ENCODE measurements around the gene GBP6. TPM values are rescaled to one million over a fixed set of nuclear protein-coding genes. Genes with fewer than 3 reads are reported as not detected.

Gene GBP6
- total RNA-seq, 1 donor from 2014 or later, result not detected

GRCh38 chr1:89383185-89383584, 19.3 kb downstream of the GBP6 start:
- Mint-ChIP-seq H3K27me3 (ENCODE audit: unreplicated experiment) (peaks cover 4% of the 10 kb centered on the region), H3K36me3 (ENCODE audit: unreplicated experiment) (no peaks in the 10 kb centered on the region), H3K4me3 (ENCODE audit: unreplicated experiment) (no peak overlapping the region), H3K27ac (ENCODE audit: unreplicated experiment) (no peak overlapping the region), H3K4me1 (ENCODE audit: unreplicated experiment) (no peaks in the 10 kb centered on the region), H3K9me3 (ENCODE audit: unreplicated experiment) (peaks cover 4% of the 10 kb centered on the region)
- DNase-seq (ENCODE audit: extremely low spot score, unreplicated experiment), result no peak
- TF ChIP-seq CTCF (IDR thresholded peaks at IDR 0.05), result no peak

DNA sequence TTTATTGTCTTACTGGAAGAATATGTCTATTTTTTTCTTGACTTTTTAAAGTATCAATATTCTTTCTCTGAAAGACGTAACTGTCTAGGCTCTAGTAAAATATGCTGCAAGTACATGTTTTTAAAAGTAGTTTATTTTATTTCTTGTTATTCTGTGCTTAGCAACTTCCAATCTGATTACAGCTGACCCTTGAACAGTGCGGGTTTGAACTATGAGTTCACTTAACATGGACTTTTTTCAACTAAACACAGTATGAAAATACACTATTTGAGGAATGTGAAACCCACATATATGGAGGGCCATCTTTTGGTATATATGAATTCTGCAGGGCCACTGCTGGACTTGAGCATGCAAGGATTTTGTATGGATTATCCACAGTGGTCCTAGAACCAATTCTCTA, 26.8 kb downstream of the GBP6 start:
- no peak for DNase-seq (ENCODE audit: extremely low spot score, unreplicated experiment)
- Mint-ChIP-seq H3K36me3 (ENCODE audit: unreplicated experiment) (no peaks in the 10 kb centered on the region), H3K9me3 (ENCODE audit: unreplicated experiment) (peaks cover 4% of the 10 kb centered on the region), H3K27me3 (ENCODE audit: unreplicated experiment) (no peaks in the 10 kb centered on the region), H3K27ac (ENCODE audit: unreplicated experiment) (no peak overlapping the region), H3K4me1 (ENCODE audit: unreplicated experiment) (no peaks in the 10 kb centered on the region), H3K4me3 (ENCODE audit: unreplicated experiment) (no peak overlapping the region)
- no peak for TF ChIP-seq CTCF (IDR thresholded peaks at IDR 0.05)

DNA sequence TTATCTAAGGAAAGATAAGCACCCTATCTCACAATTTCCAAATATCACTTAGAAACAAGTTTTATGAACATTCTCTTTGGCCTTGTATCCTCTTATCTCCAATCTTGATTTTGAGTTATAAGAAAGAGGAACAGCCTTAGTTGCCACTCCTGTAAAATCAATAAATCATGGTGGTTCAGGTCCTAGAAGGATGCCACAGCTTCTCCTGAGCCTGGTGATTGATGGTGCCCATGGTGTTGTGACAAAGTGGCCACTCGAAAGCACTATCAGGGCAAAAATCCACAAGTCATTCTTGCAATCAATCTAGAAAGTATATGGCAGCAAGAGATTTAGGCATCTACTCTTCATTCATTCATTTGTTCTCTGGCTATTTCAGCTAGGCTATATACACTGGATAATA, 27.8 kb downstream of the GBP6 start:
- Mint-ChIP-seq H3K4me3 (ENCODE audit: unreplicated experiment) (no peak overlapping the region), H3K9me3 (ENCODE audit: unreplicated experiment) (peaks cover 4% of the 10 kb centered on the region), H3K27me3 (ENCODE audit: unreplicated experiment) (no peaks in the 10 kb centered on the region), H3K4me1 (ENCODE audit: unreplicated experiment) (no peaks in the 10 kb centered on the region), H3K27ac (ENCODE audit: unreplicated experiment) (no peak overlapping the region), H3K36me3 (ENCODE audit: unreplicated experiment) (no peaks in the 10 kb centered on the region)
- TF ChIP-seq CTCF (IDR thresholded peaks at IDR 0.05), result no peak
- DNase-seq (ENCODE audit: extremely low spot score, unreplicated experiment), result no peak

- Mint-ChIP-seq H3K27me3 (ENCODE audit: unreplicated experiment) (no peaks in the 10 kb centered on the region), H3K9me3 (ENCODE audit: unreplicated experiment) (peaks cover 8% of the 10 kb centered on the region), H3K4me3 (ENCODE audit: unreplicated experiment) (no peak overlapping the region), H3K27ac (ENCODE audit: unreplicated experiment) (no peak overlapping the region), H3K36me3 (ENCODE audit: unreplicated experiment) (no peaks in the 10 kb centered on the region), H3K4me1 (ENCODE audit: unreplicated experiment) (no peaks in the 10 kb centered on the region)
- no peak for TF ChIP-seq CTCF (IDR thresholded peaks at IDR 0.05)
- DNase-seq (ENCODE audit: extremely low spot score, unreplicated experiment), result no peak
Measured at GRCh38 chr1:89394851-89395250, 31.0 kb downstream of the GBP6 start.

- no peaks in the 10 kb centered on the region for H3K27me3 Mint-ChIP-seq (ENCODE audit: unreplicated experiment)
- no peak for TF ChIP-seq CTCF (IDR thresholded peaks at IDR 0.05)
- no peaks in the 10 kb centered on the region for H3K4me1 Mint-ChIP-seq (ENCODE audit: unreplicated experiment)
- no peaks in the 10 kb centered on the region for H3K36me3 Mint-ChIP-seq (ENCODE audit: unreplicated experiment)
- H3K4me3 Mint-ChIP-seq (ENCODE audit: unreplicated experiment), result no peak overlapping the region
- peaks cover 12% of the 10 kb centered on the region for H3K9me3 Mint-ChIP-seq (ENCODE audit: unreplicated experiment)
- DNase-seq (ENCODE audit: extremely low spot score, unreplicated experiment), result no peak
- no peak overlapping the region for H3K27ac Mint-ChIP-seq (ENCODE audit: unreplicated experiment)
Measured at GRCh38 chr1:89396902-89397301, 33.0 kb downstream of the GBP6 start.

All from osteocyte (in vitro differentiated cells).